Vagina (tissue), 2 donors: ENCODE results near the gene TRNT1.

Source experiments
- CTCF ChIP-seq, 3 experiments: fragments of 450-650 bp in 2 of 3; fragments of 200-600 bp in 1 of 3; sonication (generic) in 1 of 3; IDR thresholded peaks; one replicate each; pipeline ENCODE4 v1.5.1; 2017 to 2019; ENCODE audit warnings: antibody characterized with exemption in 3 of 3, mild to moderate bottlenecking in 2 of 3, moderate library complexity in 2 of 3
- POLR2A ChIP-seq, 2 donors: fragments of 450-650 bp; IDR thresholded peaks; one replicate each; pipeline ENCODE4 v1.6.1; 2017; ENCODE audit warnings: antibody characterized with exemption in 2 of 2, mild to moderate bottlenecking in 2 of 2, moderate library complexity in 2 of 2
- POLR2AphosphoS5 ChIP-seq, 2 donors: sonication (generic); formaldehyde crosslinking; IDR thresholded peaks; one replicate each; pipeline ENCODE4 v1.9.0; 2017; ENCODE audit warnings: antibody characterized with exemption in 2 of 2, mild to moderate bottlenecking in 2 of 2, low read depth in 1 of 2; ENCODE audit not compliant: insufficient read depth in 1 of 2

- TF ChIP-seq CTCF (IDR thresholded peaks at IDR 0.05) (no peak), POLR2A (IDR thresholded peaks at IDR 0.05) (no peak), POLR2AphosphoS5 (IDR thresholded peaks at IDR 0.05; ENCODE audit: insufficient read depth in 1 of 2, low read depth in 1 of 2) (no peak)
Measured at GRCh38 chr3:3097958-3098357, 28.8 kb upstream of the TRNT1 start.
